Neural progenitor cell (in vitro differentiated cells): Measurements from ENCODE around the gene TTC21B.

Experiments used
- EZH2phosphoT487 ChIP-seq: fragments of 200-600 bp; sonication (generic); IDR thresholded peaks from 2 replicates; pipeline ENCODE4 v1.6.1; 2017; ENCODE audit warnings: antibody characterized with exemption
- TF ChIP-seq, protein P1 (sequence below): fragments of 200-600 bp; sonication (generic); IDR thresholded peaks from 2 replicates; pipeline ENCODE4 v1.5.1; 2017; ENCODE audit warnings: antibody characterized with exemption, mild to moderate bottlenecking

DNA sequence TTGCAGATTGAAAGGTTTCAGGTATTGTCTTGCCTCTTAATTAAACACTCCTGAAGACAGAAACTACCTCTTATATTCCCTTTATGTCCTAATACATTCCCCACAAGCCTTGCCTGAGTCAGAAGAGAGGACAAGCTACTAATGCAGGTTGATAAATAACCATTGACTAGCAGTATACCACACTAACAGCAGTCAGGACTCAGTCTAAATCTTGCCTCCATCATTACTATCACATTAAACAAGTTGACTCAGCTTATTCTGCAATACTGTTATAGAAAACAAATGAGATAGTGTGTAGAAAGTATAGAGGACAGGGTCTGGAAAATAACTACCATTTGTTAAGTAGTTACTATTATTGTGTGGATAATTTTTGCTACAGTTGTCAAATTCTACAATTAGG, 63.8 kb downstream of the TTC21B start:
- no peak for TF ChIP-seq EZH2phosphoT487
- TF ChIP-seq, protein P1, sequence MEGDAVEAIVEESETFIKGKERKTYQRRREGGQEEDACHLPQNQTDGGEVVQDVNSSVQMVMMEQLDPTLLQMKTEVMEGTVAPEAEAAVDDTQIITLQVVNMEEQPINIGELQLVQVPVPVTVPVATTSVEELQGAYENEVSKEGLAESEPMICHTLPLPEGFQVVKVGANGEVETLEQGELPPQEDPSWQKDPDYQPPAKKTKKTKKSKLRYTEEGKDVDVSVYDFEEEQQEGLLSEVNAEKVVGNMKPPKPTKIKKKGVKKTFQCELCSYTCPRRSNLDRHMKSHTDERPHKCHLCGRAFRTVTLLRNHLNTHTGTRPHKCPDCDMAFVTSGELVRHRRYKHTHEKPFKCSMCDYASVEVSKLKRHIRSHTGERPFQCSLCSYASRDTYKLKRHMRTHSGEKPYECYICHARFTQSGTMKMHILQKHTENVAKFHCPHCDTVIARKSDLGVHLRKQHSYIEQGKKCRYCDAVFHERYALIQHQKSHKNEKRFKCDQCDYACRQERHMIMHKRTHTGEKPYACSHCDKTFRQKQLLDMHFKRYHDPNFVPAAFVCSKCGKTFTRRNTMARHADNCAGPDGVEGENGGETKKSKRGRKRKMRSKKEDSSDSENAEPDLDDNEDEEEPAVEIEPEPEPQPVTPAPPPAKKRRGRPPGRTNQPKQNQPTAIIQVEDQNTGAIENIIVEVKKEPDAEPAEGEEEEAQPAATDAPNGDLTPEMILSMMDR: no peak
